Measurements from ENCODE around the gene SLC6A13. TPM values are rescaled to one million over a fixed set of nuclear protein-coding genes. Genes with fewer than 3 reads are reported as not detected.

SLC6A13 gene
- total RNA-seq, 1 experiment from 2014 or later, result not detected

- DNase-seq, result no peak
- Histone ChIP-seq H3K9ac (ENCODE audit: low read length) (no peak overlapping the region), H3F3A (ENCODE audit: low read length, unreplicated experiment) (no peaks in the 10 kb centered on the region), H2AFZ (ENCODE audit: low read length) (no peak overlapping the region), H3K4me3 (ENCODE audit: low read length) (no peak overlapping the region), H3K9me3 (ENCODE audit: low read length) (no peaks in the 10 kb centered on the region), H3K36me3 (ENCODE audit: low read depth, low read length) (no peaks in the 10 kb centered on the region), H3K27me3 (ENCODE audit: low read length) (peaks cover 12% of the 10 kb centered on the region; the same call in 1 of the 2 replicates), H4K20me1 (ENCODE audit: low read length) (no peaks in the 10 kb centered on the region), H3K27ac (ENCODE audit: low read length) (no peak overlapping the region), H3K79me2 (ENCODE audit: low read length) (no peaks in the 10 kb centered on the region), H3K9me2 (replicated peaks; ENCODE audit: low read length) (no peaks in the 10 kb centered on the region), H3K4me2 (ENCODE audit: low read length) (no peak overlapping the region), H3K4me1 (ENCODE audit: insufficient read depth, low read length) (no peaks in the 10 kb centered on the region)
- TF ChIP-seq EZH2 (IDR thresholded peaks at IDR 0.05; ENCODE audit: low read length, unreplicated experiment), result no peak
- no peak for TF ChIP-seq CTCF (conservative IDR thresholded peaks at IDR 0.05; ENCODE audit: low read depth, low read length)
- no peak for TF ChIP-seq EZH2phosphoT487 (IDR thresholded peaks at IDR 0.05; ENCODE audit: borderline replicate concordance, low read length)
- intact Hi-C loops (cut with micrococcal nuclease), result no loop called here
- BruUV-seq (replicated peaks), result no TSS peak
- POLR2A ChIA-PET (ENCODE audit: unreplicated experiment), result no interaction called here
- no peak for ATAC-seq
- CTCF ChIA-PET, result no interaction called here
Observed at GRCh38 chr12:242496-242895, 20.1 kb downstream of the SLC6A13 start.

DNA sequence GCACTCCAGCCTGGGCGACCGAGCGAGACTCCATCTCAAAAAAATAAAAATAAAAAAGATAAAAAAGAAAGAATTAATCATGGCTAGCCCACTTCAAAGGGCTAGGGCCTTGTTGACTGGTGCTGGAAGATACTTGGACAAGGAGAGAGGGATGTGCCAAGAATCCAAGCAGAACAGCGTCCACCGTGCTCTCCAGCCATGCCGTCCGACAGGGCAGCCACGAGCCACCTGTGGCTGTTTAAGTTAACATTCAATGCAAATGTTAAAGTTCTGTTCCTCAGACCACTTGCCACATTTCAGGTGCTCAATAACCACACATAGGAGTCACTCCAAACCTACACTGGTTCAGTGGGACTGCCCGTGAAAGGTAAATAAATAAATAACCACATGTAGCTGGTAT is 21.4 kb downstream of the SLC6A13 start:
- Histone ChIP-seq H3K9me2 (replicated peaks; ENCODE audit: low read length) (no peaks in the 10 kb centered on the region), H3K4me2 (ENCODE audit: low read length) (no peak overlapping the region), H3K4me1 (ENCODE audit: insufficient read depth, low read length) (no peaks in the 10 kb centered on the region), H3K36me3 (ENCODE audit: low read depth, low read length) (no peaks in the 10 kb centered on the region), H4K20me1 (ENCODE audit: low read length) (no peaks in the 10 kb centered on the region), H3F3A (ENCODE audit: low read length, unreplicated experiment) (no peaks in the 10 kb centered on the region), H2AFZ (ENCODE audit: low read length) (no peak overlapping the region), H3K27ac (ENCODE audit: low read length) (no peak overlapping the region), H3K27me3 (ENCODE audit: low read length) (peaks cover 12% of the 10 kb centered on the region; the same call in 1 of the 2 replicates), H3K9me3 (ENCODE audit: low read length) (no peaks in the 10 kb centered on the region), H3K9ac (ENCODE audit: low read length) (no peak overlapping the region), H3K4me3 (ENCODE audit: low read length) (no peak overlapping the region), H3K79me2 (ENCODE audit: low read length) (no peaks in the 10 kb centered on the region)
- ChIA-PET CTCF (no interaction called here), POLR2A (ENCODE audit: unreplicated experiment) (no interaction called here)
- intact Hi-C loops (cut with micrococcal nuclease), result no loop called here
- ATAC-seq (no peak), DNase-seq (no peak)
- TF ChIP-seq EZH2 (IDR thresholded peaks at IDR 0.05; ENCODE audit: low read length, unreplicated experiment) (no peak), CTCF (conservative IDR thresholded peaks at IDR 0.05; ENCODE audit: low read depth, low read length) (no peak), EZH2phosphoT487 (IDR thresholded peaks at IDR 0.05; ENCODE audit: borderline replicate concordance, low read length) (no peak)
- BruUV-seq (replicated peaks), result no TSS peak

DNA sequence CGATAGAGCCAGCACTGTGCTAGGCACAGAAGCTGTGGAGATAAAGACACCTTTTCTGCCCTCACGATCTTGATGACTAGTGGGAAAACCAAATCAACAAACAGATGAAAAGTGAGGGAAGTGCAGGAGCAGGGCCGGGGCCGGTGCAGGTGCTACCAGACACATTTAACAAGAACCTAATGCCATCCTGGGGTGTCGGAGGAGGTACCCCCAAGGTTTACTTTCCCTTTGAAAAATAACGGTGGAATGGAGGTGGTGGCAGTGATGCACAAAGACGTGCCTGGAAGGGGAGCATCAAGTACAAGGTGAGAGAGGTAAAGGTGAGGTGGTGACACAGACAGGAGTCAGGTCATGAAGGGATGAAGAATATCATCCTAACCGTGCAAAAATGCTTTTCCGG is 22.1 kb downstream of the SLC6A13 start:
- H3K36me3 ChIP-seq (ENCODE audit: low read depth, low read length), result no peaks in the 10 kb centered on the region
- H3K9me2 ChIP-seq (replicated peaks; ENCODE audit: low read length), result no peaks in the 10 kb centered on the region
- no peak for TF ChIP-seq CTCF (conservative IDR thresholded peaks at IDR 0.05; ENCODE audit: low read depth, low read length)
- no peak for TF ChIP-seq EZH2 (IDR thresholded peaks at IDR 0.05; ENCODE audit: low read length, unreplicated experiment)
- TF ChIP-seq EZH2phosphoT487 (IDR thresholded peaks at IDR 0.05; ENCODE audit: borderline replicate concordance, low read length), result no peak
- DNase-seq (no peak), ATAC-seq (no peak)
- H3K27me3 ChIP-seq (ENCODE audit: low read length), result peaks cover 12% of the 10 kb centered on the region; the same call in 1 of the 2 replicates
- no peak overlapping the region for H3K27ac ChIP-seq (ENCODE audit: low read length)
- no peaks in the 10 kb centered on the region for H3K79me2 ChIP-seq (ENCODE audit: low read length)
- POLR2A ChIA-PET (ENCODE audit: unreplicated experiment), result no interaction called here
- BruUV-seq (replicated peaks), result no TSS peak
- no peak overlapping the region for H2AFZ ChIP-seq (ENCODE audit: low read length)
- H3F3A ChIP-seq (ENCODE audit: low read length, unreplicated experiment), result no peaks in the 10 kb centered on the region
- H3K4me1 ChIP-seq (ENCODE audit: insufficient read depth, low read length), result no peaks in the 10 kb centered on the region
- no peak overlapping the region for H3K4me2 ChIP-seq (ENCODE audit: low read length)
- no peaks in the 10 kb centered on the region for H4K20me1 ChIP-seq (ENCODE audit: low read length)
- CTCF ChIA-PET, result no interaction called here
- H3K9me3 ChIP-seq (ENCODE audit: low read length), result no peaks in the 10 kb centered on the region
- no peak overlapping the region for H3K9ac ChIP-seq (ENCODE audit: low read length)
- intact Hi-C loops (cut with micrococcal nuclease), result no loop called here
- H3K4me3 ChIP-seq (ENCODE audit: low read length), result no peak overlapping the region

Data from PC-3 (cell line).